SK-N-SH treated with all-trans-retinoic acid at 6 μM for 48 hours (cell line): ENCODE measurements around the gene TNFSF18.

Experiments used
- ATAC-seq: fragments of 200-7000 bp; cut with Tn5 transposase; 3 replicates; pipeline ENCODE4 v1.9.1; 2020; ENCODE audit warnings: mild to moderate bottlenecking, moderate library complexity
- ARNTL ChIP-seq: fragments of 450-650 bp; formaldehyde crosslinking; IDR thresholded peaks from 2 replicates; pipeline ENCODE4 v1.5.0; 2020; ENCODE audit warnings: low read depth, mild to moderate bottlenecking, moderate library complexity, borderline replicate concordance
- BACH2 ChIP-seq: fragments of 250-450 bp; sonication (Bioruptor Pico); IDR thresholded peaks from 2 replicates; pipeline ENCODE4 v1.9.0; 2021; ENCODE audit warnings: mild to moderate bottlenecking, borderline replicate concordance
- CREB5 ChIP-seq: fragments of 250-450 bp; sonication (Bioruptor Pico); IDR thresholded peaks from 2 replicates; pipeline ENCODE4 v1.5.1; 2020; ENCODE audit warnings: low read depth, mild to moderate bottlenecking, moderate library complexity
- CSDC2 ChIP-seq: fragments of 250-450 bp; sonication (Bioruptor Pico); IDR thresholded peaks from 2 replicates; pipeline ENCODE4 v1.5.0; 2020; ENCODE audit warnings: mild to moderate bottlenecking, moderate library complexity
- CSRNP3 ChIP-seq: fragments of 250-450 bp; sonication (Bioruptor Pico); IDR thresholded peaks from 2 replicates; pipeline ENCODE4 v1.5.1; 2021; ENCODE audit warnings: mild to moderate bottlenecking, moderate library complexity
- ESRRG ChIP-seq: fragments of 250-450 bp; sonication (Bioruptor Pico); IDR thresholded peaks from 2 replicates; pipeline ENCODE4 v1.6.1; 2021; ENCODE audit warnings: mild to moderate bottlenecking
- GLIS3 ChIP-seq: fragments of 250-450 bp; sonication (Bioruptor Pico); IDR thresholded peaks from 2 replicates; pipeline ENCODE4 v1.5.0; 2020; ENCODE audit warnings: mild to moderate bottlenecking, moderate library complexity
- ISL1 ChIP-seq: fragments of 250-450 bp; sonication (Bioruptor Pico); IDR thresholded peaks from 2 replicates; pipeline ENCODE4 v2.1.2; 2022; ENCODE audit warnings: mild to moderate bottlenecking, moderate library complexity
- OSR1 ChIP-seq: fragments of 250-450 bp; sonication (Bioruptor Pico); IDR thresholded peaks from 2 replicates; pipeline ENCODE4 v1.8.0; 2022; ENCODE audit warnings: moderate library complexity, mild to moderate bottlenecking, inconsistent platforms
- PPARA ChIP-seq: fragments of 250-450 bp; sonication (Bioruptor Pico); IDR thresholded peaks from 2 replicates; pipeline ENCODE4 v1.5.0; 2020; ENCODE audit warnings: mild to moderate bottlenecking, borderline replicate concordance
- RARB ChIP-seq: fragments of 250-450 bp; sonication (Bioruptor Pico); IDR thresholded peaks from 2 replicates; pipeline ENCODE4 v1.8.0; 2021; ENCODE audit warnings: mild to moderate bottlenecking, moderate library complexity
- SNAI2 ChIP-seq: fragments of 250-450 bp; sonication (Bioruptor Pico); IDR thresholded peaks from 2 replicates; pipeline ENCODE4 v1.5.0; 2020; ENCODE audit warnings: mild to moderate bottlenecking, moderate library complexity
- TCF4 ChIP-seq: fragments of 250-450 bp; sonication (Bioruptor Pico); IDR thresholded peaks from 2 replicates; pipeline ENCODE4 v1.8.0; 2021; ENCODE audit warnings: mild to moderate bottlenecking, moderate library complexity, borderline replicate concordance
- TOX ChIP-seq: fragments of 250-450 bp; sonication (Bioruptor Pico); IDR thresholded peaks from 2 replicates; pipeline ENCODE4 v1.8.0; 2021; ENCODE audit warnings: mild to moderate bottlenecking, moderate library complexity, borderline replicate concordance
- ZC3H10 ChIP-seq: fragments of 250-450 bp; sonication (Bioruptor Pico); IDR thresholded peaks from 2 replicates; pipeline ENCODE4 v1.5.1; 2021; ENCODE audit warnings: mild to moderate bottlenecking, moderate library complexity
- ZFP3 ChIP-seq: fragments of 250-450 bp; sonication (Bioruptor Pico); IDR thresholded peaks from 2 replicates; pipeline ENCODE4 v1.5.0; 2020; ENCODE audit warnings: mild to moderate bottlenecking, moderate library complexity
- ZFP30 ChIP-seq: fragments of 450-650 bp; formaldehyde crosslinking; IDR thresholded peaks from 2 replicates; pipeline ENCODE4 v1.5.0; 2022; ENCODE audit warnings: mild to moderate bottlenecking, moderate library complexity
- ZNF565 ChIP-seq: fragments of 450-650 bp; formaldehyde crosslinking; conservative IDR thresholded peaks from 2 replicates; pipeline ENCODE4 v1.5.0; 2020; ENCODE audit warnings: low read depth, mild to moderate bottlenecking, moderate library complexity
- ZNF70 ChIP-seq: fragments of 450-650 bp; formaldehyde crosslinking; IDR thresholded peaks from 2 replicates; pipeline ENCODE4 v1.5.0; 2020; ENCODE audit warnings: mild to moderate bottlenecking, moderate library complexity
- ZNF8 ChIP-seq: fragments of 450-650 bp; formaldehyde crosslinking; IDR thresholded peaks from 2 replicates; pipeline ENCODE4 v1.5.0; 2020; ENCODE audit warnings: mild to moderate bottlenecking, moderate library complexity
- TF ChIP-seq, protein P1 (sequence below): fragments of 250-450 bp; sonication (Bioruptor Pico); IDR thresholded peaks from 2 replicates; pipeline ENCODE4 v1.8.0; 2021; ENCODE audit warnings: low read depth, mild to moderate bottlenecking, moderate library complexity, borderline replicate concordance
- TF ChIP-seq, protein P2 (sequence below): fragments of 250-450 bp; sonication (Bioruptor Pico); IDR thresholded peaks from 2 replicates; pipeline ENCODE4 v1.8.0; 2020; ENCODE audit warnings: mild to moderate bottlenecking, moderate library complexity, borderline replicate concordance

Gene TNFSF18

DNA sequence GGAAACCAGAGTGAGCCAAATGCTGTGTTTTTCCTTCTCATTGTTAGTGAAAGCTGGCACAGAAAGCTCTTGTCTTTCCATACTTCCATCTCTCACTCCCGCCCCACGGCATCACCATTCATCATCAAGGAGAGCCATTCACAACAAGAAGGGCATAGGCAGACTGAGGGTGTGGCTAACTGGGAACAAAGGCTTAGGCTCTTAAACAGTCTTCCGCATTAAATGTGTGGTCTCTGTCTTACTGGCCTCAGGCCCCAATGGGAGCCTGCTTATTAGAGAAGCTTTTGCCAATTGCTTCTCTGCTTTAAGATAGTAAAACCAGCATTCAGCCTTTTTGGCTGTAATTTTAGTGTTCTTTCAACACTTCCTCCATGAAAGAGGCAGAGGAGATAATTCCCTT, 51.4 kb downstream of the TNFSF18 start (continued):
- TF ChIP-seq, protein P1, sequence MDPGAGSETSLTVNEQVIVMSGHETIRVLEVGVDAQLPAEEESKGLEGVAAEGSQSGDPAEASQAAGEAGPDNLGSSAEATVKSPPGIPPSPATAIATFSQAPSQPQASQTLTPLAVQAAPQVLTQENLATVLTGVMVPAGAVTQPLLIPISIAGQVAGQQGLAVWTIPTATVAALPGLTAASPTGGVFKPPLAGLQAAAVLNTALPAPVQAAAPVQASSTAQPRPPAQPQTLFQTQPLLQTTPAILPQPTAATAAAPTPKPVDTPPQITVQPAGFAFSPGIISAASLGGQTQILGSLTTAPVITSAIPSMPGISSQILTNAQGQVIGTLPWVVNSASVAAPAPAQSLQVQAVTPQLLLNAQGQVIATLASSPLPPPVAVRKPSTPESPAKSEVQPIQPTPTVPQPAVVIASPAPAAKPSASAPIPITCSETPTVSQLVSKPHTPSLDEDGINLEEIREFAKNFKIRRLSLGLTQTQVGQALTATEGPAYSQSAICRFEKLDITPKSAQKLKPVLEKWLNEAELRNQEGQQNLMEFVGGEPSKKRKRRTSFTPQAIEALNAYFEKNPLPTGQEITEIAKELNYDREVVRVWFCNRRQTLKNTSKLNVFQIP (CRISPR knock-in tag) = no peak
- TF ChIP-seq TCF4 = no peak

- no peak for TF ChIP-seq SNAI2
- no peak for TF ChIP-seq RARB (CRISPR knock-in tag)
- no peak for TF ChIP-seq CSDC2 (CRISPR knock-in tag)
- no peak for TF ChIP-seq ZC3H10
- TF ChIP-seq ZFP30 (CRISPR knock-in tag) = no peak
- TF ChIP-seq CSRNP3 (CRISPR knock-in tag) = no peak
- TF ChIP-seq ZNF565 (CRISPR knock-in tag) = no peak
- TF ChIP-seq PPARA (CRISPR knock-in tag) = no peak
- no peak for TF ChIP-seq ARNTL (CRISPR knock-in tag)
- TF ChIP-seq, protein P1 (CRISPR knock-in tag) = no peak
- TF ChIP-seq ZNF8 (CRISPR knock-in tag) = no peak
- no peak for TF ChIP-seq ZNF70 (CRISPR knock-in tag)
- no peak for TF ChIP-seq TOX
- TF ChIP-seq BACH2 (CRISPR knock-in tag) = no peak
- no peak for TF ChIP-seq ISL1
- no peak for TF ChIP-seq ZFP3 (CRISPR knock-in tag)
- no peak for TF ChIP-seq ESRRG (CRISPR knock-in tag)
- no peak for TF ChIP-seq CREB5 (CRISPR knock-in tag)
- no peak for ATAC-seq
Measured at GRCh38 chr1:172997941-172998361, 52.8 kb downstream of the TNFSF18 start.

GRCh38 chr1:172993640-172994039, 57.1 kb downstream of the TNFSF18 start:
- TF ChIP-seq ARNTL (CRISPR knock-in tag) (no peak), ZC3H10 (peak; percentile 40; the same call in 1 of the 2 replicates), OSR1 (CRISPR knock-in tag) (0 out of 2 replicates have a peak, but pooled peaks have one; percentile 43)
- ATAC-seq = peak; percentile 84

GRCh38 chr1:172991674-172992400, 58.9 kb downstream of the TNFSF18 start:
- no peak for ATAC-seq
- TF ChIP-seq ZFP30 (CRISPR knock-in tag) (no peak), CSDC2 (CRISPR knock-in tag) (no peak), ZNF70 (CRISPR knock-in tag) (no peak)

GRCh38 chr1:172990598-172991215, 60.0 kb downstream of the TNFSF18 start:
- no peak for TF ChIP-seq CSDC2 (CRISPR knock-in tag)
- TF ChIP-seq OSR1 (CRISPR knock-in tag) = no peak; the same call in 1 of the 2 replicates
- no peak for TF ChIP-seq ARNTL (CRISPR knock-in tag)
- TF ChIP-seq ISL1 = no peak
- TF ChIP-seq GLIS3 (CRISPR knock-in tag) = no peak
- TF ChIP-seq ZNF70 (CRISPR knock-in tag) = no peak
- no peak for TF ChIP-seq SNAI2
- no peak for TF ChIP-seq CSRNP3 (CRISPR knock-in tag)
- TF ChIP-seq, protein P2, sequence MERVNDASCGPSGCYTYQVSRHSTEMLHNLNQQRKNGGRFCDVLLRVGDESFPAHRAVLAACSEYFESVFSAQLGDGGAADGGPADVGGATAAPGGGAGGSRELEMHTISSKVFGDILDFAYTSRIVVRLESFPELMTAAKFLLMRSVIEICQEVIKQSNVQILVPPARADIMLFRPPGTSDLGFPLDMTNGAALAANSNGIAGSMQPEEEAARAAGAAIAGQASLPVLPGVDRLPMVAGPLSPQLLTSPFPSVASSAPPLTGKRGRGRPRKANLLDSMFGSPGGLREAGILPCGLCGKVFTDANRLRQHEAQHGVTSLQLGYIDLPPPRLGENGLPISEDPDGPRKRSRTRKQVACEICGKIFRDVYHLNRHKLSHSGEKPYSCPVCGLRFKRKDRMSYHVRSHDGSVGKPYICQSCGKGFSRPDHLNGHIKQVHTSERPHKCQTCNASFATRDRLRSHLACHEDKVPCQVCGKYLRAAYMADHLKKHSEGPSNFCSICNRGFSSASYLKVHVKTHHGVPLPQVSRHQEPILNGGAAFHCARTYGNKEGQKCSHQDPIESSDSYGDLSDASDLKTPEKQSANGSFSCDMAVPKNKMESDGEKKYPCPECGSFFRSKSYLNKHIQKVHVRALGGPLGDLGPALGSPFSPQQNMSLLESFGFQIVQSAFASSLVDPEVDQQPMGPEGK = no peak
- TF ChIP-seq ESRRG (CRISPR knock-in tag) = no peak
- TF ChIP-seq ZFP30 (CRISPR knock-in tag) = no peak
- no peak for TF ChIP-seq ZNF565 (CRISPR knock-in tag)
- no peak for TF ChIP-seq PPARA (CRISPR knock-in tag)
- peak; percentile 93 for ATAC-seq
